Body of pancreas (tissue), 4 donors: Measurements from ENCODE around the gene CLK3.

Experiments
- POLR2A ChIP-seq, 3 donors: fragments of 450-650 bp; IDR thresholded peaks; one replicate each; pipeline ENCODE4 v1.6.1; 2016; ENCODE audit warnings: antibody characterized with exemption in 3 of 3, mild to moderate bottlenecking in 2 of 3
- TF ChIP-seq, protein P1 (sequence below), 7 experiments: fragments of 450-650 bp in 4 of 7; fragments of 200-600 bp in 3 of 7; sonication (generic) in 3 of 7; IDR thresholded peaks; one replicate each; pipeline ENCODE4 v1.5.1; 2016 to 2019; ENCODE audit warnings: antibody characterized with exemption in 7 of 7

- TF ChIP-seq, protein P1, sequence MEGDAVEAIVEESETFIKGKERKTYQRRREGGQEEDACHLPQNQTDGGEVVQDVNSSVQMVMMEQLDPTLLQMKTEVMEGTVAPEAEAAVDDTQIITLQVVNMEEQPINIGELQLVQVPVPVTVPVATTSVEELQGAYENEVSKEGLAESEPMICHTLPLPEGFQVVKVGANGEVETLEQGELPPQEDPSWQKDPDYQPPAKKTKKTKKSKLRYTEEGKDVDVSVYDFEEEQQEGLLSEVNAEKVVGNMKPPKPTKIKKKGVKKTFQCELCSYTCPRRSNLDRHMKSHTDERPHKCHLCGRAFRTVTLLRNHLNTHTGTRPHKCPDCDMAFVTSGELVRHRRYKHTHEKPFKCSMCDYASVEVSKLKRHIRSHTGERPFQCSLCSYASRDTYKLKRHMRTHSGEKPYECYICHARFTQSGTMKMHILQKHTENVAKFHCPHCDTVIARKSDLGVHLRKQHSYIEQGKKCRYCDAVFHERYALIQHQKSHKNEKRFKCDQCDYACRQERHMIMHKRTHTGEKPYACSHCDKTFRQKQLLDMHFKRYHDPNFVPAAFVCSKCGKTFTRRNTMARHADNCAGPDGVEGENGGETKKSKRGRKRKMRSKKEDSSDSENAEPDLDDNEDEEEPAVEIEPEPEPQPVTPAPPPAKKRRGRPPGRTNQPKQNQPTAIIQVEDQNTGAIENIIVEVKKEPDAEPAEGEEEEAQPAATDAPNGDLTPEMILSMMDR (IDR thresholded peaks at IDR 0.05): no peak
- no peak for TF ChIP-seq POLR2A (IDR thresholded peaks at IDR 0.05)
Measured at GRCh38 chr15:74655424-74655823, 39.8 kb downstream of the CLK3 start.
